SK-N-SH (cell line): ENCODE data around the gene CD34.

Source experiments
- CHD2 ChIP-seq: fragments of 150-350 bp; IDR thresholded peaks from 2 replicates; pipeline ENCODE4 v1.6.1; 2018; ENCODE audit warnings: low read length; ENCODE audit not compliant: partially characterized antibody
- CTCF ChIP-seq: fragments of 200-600 bp; sonication (generic); IDR thresholded peaks from 2 replicates; pipeline ENCODE4 v1.6.1; 2017; ENCODE audit warnings: antibody characterized with exemption, mild to moderate bottlenecking, moderate library complexity
- EP300 ChIP-seq, 2 experiments: IDR thresholded peaks; 2 replicates each; pipeline versions ENCODE4 v1.4.0 to v1.6.1; 2012; ENCODE audit warnings: borderline replicate concordance in 1 of 2, low read depth in 1 of 2, low read length in 1 of 2
- MXI1 ChIP-seq: IDR thresholded peaks from 2 replicates; pipeline ENCODE4 v1.6.1; 2012; ENCODE audit warnings: mild to moderate bottlenecking, low read depth, low read length, improper control_type of control experiment
- NFIC ChIP-seq: IDR thresholded peaks from 2 replicates; pipeline ENCODE4 v1.4.0; 2012; ENCODE audit warnings: borderline replicate concordance
- NRF1 ChIP-seq: IDR thresholded peaks from 2 replicates; pipeline ENCODE4 v1.6.1; 2012; ENCODE audit warnings: low read depth, mild to moderate bottlenecking, low read length
- RAD21 ChIP-seq: IDR thresholded peaks from 2 replicates; pipeline ENCODE4 v1.6.1; 2012; ENCODE audit warnings: mild to moderate bottlenecking, low read length
- TF ChIP-seq, protein P1 (sequence below): fragments of 150-350 bp; IDR thresholded peaks from 2 replicates; pipeline ENCODE4 v1.6.1; 2017; ENCODE audit warnings: antibody characterized with exemption, low read length, low read depth, borderline replicate concordance
- TF ChIP-seq, protein P2 (sequence below): IDR thresholded peaks from 2 replicates; pipeline ENCODE4 v1.4.0; 2012; ENCODE audit warnings: low read depth, borderline replicate concordance

GRCh38 chr1:207890136-207890738, 20.7 kb downstream of the CD34 start:
- TF ChIP-seq CTCF: no peak
- TF ChIP-seq MXI1: no peak
- TF ChIP-seq, protein P1, sequence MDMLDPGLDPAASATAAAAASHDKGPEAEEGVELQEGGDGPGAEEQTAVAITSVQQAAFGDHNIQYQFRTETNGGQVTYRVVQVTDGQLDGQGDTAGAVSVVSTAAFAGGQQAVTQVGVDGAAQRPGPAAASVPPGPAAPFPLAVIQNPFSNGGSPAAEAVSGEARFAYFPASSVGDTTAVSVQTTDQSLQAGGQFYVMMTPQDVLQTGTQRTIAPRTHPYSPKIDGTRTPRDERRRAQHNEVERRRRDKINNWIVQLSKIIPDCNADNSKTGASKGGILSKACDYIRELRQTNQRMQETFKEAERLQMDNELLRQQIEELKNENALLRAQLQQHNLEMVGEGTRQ: no peak
- no peak; a peak in 1 of 4 replicates for TF ChIP-seq EP300 (IDR thresholded peaks at IDR 0.05; ENCODE audit: borderline replicate concordance in 1 of 2, low read depth in 1 of 2, low read length in 1 of 2)
- no peak for TF ChIP-seq NRF1
- TF ChIP-seq, protein P2, sequence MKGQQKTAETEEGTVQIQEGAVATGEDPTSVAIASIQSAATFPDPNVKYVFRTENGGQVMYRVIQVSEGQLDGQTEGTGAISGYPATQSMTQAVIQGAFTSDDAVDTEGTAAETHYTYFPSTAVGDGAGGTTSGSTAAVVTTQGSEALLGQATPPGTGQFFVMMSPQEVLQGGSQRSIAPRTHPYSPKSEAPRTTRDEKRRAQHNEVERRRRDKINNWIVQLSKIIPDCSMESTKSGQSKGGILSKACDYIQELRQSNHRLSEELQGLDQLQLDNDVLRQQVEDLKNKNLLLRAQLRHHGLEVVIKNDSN: no peak
- TF ChIP-seq NFIC: 0 out of 2 replicates have a peak, but pooled peaks have one; percentile 19
- TF ChIP-seq RAD21: no peak
- no peak for TF ChIP-seq CHD2
